Activated B cell treated with CpG ODN at 0.5 μM for 24 hours (primary cell): Measurements from ENCODE around the gene RBM25. TPM values are rescaled to one million over a fixed set of nuclear protein-coding genes. Genes with fewer than 3 reads are reported as not detected.

Experiments used
- ATAC-seq: fragments of 200-7000 bp; cut with Tn5 transposase; one replicate; pipeline ENCODE4 v1.10.0; 2021; ENCODE audit warnings: low read depth, mild to moderate bottlenecking, moderate library complexity
- CTCF ChIA-PET: fragments of 350-600 bp; sonication (Branson Sonifier 250); formaldehyde crosslinking; loops from one replicate; lab custom pipeline; 2021; ENCODE audit warnings: antibody characterized with exemption; lab: Charles Lee
- POLR2A ChIA-PET: fragments of 350-600 bp; sonication (Branson Sonifier 250); formaldehyde crosslinking; loops from one replicate; lab custom pipeline; 2021; ENCODE audit warnings: antibody characterized with exemption; lab: Charles Lee
- DNase-seq: peaks from one replicate; pipeline ENCODE4 v3.0.0; 2022
- H3K27ac Mint-ChIP-seq: one replicate; pipeline ENCODE4 v1.8.0; 2020; ENCODE audit warnings: mixed read lengths
- H3K27me3 Mint-ChIP-seq: one replicate; pipeline ENCODE4 v1.8.0; 2021; ENCODE audit warnings: mixed read lengths
- H3K36me3 Mint-ChIP-seq: one replicate; pipeline ENCODE4 v1.8.0; 2021; ENCODE audit warnings: low read depth, mixed read lengths
- H3K4me1 Mint-ChIP-seq: one replicate; pipeline ENCODE4 v1.8.0; 2021; ENCODE audit warnings: mixed read lengths
- H3K4me3 Mint-ChIP-seq: one replicate; pipeline ENCODE4 v1.8.0; 2020; ENCODE audit warnings: mild to moderate bottlenecking, mixed read lengths
- H3K9me3 Mint-ChIP-seq: one replicate; pipeline ENCODE4 v1.8.0; 2020; ENCODE audit warnings: mixed read lengths
- intact Hi-C: fragments of 100-400 bp; cut with micrococcal nuclease; formaldehyde crosslinking; loops from one replicate; pipeline ENCODE4 v1.15.1; 2024
- total RNA-seq: library from RNA; stranded (reverse); gene quantifications from 2 replicates; pipeline ENCODE4 v1.2.3, GENCODE V29; 2022
- TF ChIP-seq, protein P1 (sequence below): fragments of 200-600 bp; IDR thresholded peaks from one replicate; pipeline ENCODE4 v1.8.0; 2022; ENCODE audit warnings: antibody characterized with exemption, mild to moderate bottlenecking

Gene RBM25
- total RNA-seq, 1 donor from 2014 or later, result 123 TPM

DNA sequence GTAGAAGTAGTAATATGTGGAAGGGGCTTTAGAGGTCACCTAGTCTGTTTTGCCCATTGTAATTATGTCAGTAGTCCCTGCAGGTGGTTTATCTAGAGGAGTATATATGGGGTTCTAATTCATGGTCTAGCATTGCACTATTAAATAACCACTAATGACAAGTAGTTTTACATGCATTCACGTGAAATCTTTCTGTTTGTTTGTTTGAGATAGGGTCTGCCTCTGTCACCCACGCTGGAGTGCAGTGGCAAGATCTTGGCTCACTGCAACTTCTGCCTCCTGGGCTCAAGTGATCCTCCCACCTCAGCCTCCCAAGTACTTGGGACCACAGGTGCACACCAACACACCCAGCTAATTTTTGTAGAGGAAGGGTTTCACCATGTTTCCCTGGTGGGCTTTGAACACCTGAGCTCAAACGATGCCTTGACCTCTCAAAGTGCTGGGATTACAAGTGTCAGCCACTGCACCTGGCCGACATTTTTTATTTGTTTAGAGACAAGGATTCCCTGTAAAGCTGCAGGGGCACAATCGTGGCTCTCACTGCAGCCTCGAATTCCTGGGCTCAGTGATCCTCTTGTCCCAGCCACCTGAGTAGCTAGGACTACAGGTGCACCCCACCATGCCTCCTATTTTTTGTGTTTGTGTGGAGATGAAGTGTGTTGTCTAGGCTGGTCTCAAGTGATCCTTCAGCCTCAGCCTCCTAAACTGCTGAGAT, 66.0 kb downstream of the RBM25 start:
- ATAC-seq, result no peak
- Mint-ChIP-seq H3K4me1 (no peaks in the 10 kb centered on the region), H3K4me3 (no peak overlapping the region), H3K27ac (peak overlapping the region; percentile 41), H3K9me3 (no peaks in the 10 kb centered on the region), H3K36me3 (peaks cover 55% of the 10 kb centered on the region), H3K27me3 (no peaks in the 10 kb centered on the region)
- intact Hi-C loops, result no loop called here
- no peak for DNase-seq
- ChIA-PET CTCF (no interaction called here), POLR2A (interaction anchor here (0.7 to 1.2 kb wide), 3 partner anchors 12 to 591 kb away, joined by 5 to 6 read pairs (median 5); partner anchors contain the start of gene PSEN1)
- TF ChIP-seq, protein P1, sequence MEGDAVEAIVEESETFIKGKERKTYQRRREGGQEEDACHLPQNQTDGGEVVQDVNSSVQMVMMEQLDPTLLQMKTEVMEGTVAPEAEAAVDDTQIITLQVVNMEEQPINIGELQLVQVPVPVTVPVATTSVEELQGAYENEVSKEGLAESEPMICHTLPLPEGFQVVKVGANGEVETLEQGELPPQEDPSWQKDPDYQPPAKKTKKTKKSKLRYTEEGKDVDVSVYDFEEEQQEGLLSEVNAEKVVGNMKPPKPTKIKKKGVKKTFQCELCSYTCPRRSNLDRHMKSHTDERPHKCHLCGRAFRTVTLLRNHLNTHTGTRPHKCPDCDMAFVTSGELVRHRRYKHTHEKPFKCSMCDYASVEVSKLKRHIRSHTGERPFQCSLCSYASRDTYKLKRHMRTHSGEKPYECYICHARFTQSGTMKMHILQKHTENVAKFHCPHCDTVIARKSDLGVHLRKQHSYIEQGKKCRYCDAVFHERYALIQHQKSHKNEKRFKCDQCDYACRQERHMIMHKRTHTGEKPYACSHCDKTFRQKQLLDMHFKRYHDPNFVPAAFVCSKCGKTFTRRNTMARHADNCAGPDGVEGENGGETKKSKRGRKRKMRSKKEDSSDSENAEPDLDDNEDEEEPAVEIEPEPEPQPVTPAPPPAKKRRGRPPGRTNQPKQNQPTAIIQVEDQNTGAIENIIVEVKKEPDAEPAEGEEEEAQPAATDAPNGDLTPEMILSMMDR, result no peak

DNA sequence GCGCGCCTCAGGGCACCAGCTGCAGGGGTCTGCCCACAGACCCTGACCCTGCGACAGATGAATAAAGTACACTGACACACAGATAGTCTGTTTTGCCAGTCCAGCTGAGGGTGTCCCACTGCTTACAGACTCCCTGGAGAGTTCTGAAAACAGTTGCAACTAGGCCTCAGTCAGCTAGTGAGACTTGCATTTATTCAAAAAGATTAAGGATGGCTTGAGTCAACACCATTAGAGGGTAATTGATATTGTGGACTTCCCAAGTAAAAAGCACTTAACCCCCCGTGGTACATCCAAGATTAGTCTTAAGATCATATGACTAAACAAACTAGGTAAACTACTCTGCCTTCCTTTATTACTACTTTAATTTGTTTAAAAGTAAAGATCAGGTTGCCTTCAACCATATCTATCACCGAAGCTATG, 66.8 kb downstream of the RBM25 start:
- peak overlapping the region; percentile 12 for H3K27ac Mint-ChIP-seq

DNA sequence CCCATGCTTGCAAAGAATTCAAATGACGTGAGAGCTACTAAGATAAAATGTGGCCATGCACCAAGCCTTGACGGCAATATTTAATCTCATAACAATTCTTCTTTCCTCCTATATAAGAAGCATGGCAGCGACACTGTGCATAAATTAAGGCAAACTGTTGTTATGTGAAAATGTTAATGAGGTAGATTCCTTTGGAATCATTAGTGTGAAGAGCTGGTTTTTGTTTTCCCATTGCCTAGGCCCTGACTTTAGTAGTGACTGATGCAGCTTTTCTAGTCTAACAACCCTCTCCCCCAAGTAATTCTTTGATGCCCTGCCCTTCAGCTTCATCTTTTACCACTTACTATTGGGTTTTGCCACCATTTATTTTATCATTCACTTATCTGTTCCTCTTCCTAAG, 67.4 kb downstream of the RBM25 start:
- H3K36me3 Mint-ChIP-seq, result peaks cover 41% of the 10 kb centered on the region
- no peak for DNase-seq
- CTCF ChIA-PET, result no interaction called here
- no peaks in the 10 kb centered on the region for H3K27me3 Mint-ChIP-seq
- no peaks in the 10 kb centered on the region for H3K9me3 Mint-ChIP-seq
- intact Hi-C loops, result no loop called here
- H3K27ac Mint-ChIP-seq, result no peak overlapping the region
- POLR2A ChIA-PET, result interaction anchor here (0.6 to 1.2 kb wide), 2 partner anchors 11 to 623 kb away, joined by 5 to 7 read pairs; partner anchors contain the start of gene PSEN1
- no peak overlapping the region for H3K4me3 Mint-ChIP-seq
- TF ChIP-seq, protein P1, result no peak
- no peaks in the 10 kb centered on the region for H3K4me1 Mint-ChIP-seq
- ATAC-seq, result no peak

More for the DNA sequence above, 66.8 kb downstream of the RBM25 start:
- no peak overlapping the region for H3K4me3 Mint-ChIP-seq
- TF ChIP-seq, protein P1, result no peak
- H3K4me1 Mint-ChIP-seq, result no peaks in the 10 kb centered on the region
- H3K27me3 Mint-ChIP-seq, result no peaks in the 10 kb centered on the region
- intact Hi-C loops, result no loop called here
- DNase-seq (no peak), ATAC-seq (no peak)
- H3K36me3 Mint-ChIP-seq, result peaks cover 46% of the 10 kb centered on the region
- ChIA-PET CTCF (no interaction called here), POLR2A (interaction anchor here (1.2 kb wide), 1 partner anchor 11 kb away, joined by 5 read pairs; the partner anchor contains the start of gene PSEN1)
- H3K9me3 Mint-ChIP-seq, result no peaks in the 10 kb centered on the region

DNA sequence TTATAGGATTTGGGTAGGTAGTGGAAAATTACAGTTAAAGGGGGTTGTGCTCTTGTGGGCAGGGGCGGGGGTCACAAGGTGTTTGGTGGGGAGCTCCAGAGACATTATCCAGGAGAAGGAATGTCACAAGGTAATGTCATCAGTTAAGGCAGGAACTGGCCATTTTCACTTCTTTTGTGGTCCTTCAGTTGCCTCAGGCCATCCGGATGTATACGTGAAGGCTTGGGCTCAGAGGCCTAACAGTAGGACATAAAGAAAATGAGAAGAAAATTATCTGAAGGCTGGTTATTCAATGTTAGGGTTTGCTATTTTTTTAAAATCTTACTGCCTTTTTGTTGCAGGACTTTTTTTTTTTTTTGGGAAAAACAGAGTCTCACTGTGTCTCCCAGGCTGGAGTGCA, 75.5 kb downstream of the RBM25 start:
- CTCF ChIA-PET, result no interaction called here
- Mint-ChIP-seq H3K4me1 (peaks cover 22% of the 10 kb centered on the region), H3K27ac (no peak overlapping the region), H3K9me3 (peaks cover 8% of the 10 kb centered on the region), H3K4me3 (no peak overlapping the region), H3K27me3 (no peaks in the 10 kb centered on the region), H3K36me3 (peaks cover 12% of the 10 kb centered on the region)
- DNase-seq (no peak), ATAC-seq (no peak)
- intact Hi-C loops, result no loop called here
- POLR2A ChIA-PET, result no interaction called here
- TF ChIP-seq, protein P1, result no peak

DNA sequence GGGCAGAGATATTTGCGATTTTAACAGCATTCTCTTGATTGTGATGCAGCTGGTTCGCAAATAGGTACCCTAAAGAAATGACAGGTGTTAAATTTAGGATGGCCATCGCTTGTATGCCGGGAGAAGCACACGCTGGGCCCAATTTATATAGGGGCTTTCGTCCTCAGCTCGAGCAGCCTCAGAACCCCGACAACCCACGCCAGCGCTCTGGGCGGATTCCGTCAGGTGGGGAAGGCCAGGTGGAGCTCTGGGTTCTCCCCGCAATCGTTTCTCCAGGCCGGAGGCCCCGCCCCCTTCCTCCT, 77.7 kb downstream of the RBM25 start:
- Mint-ChIP-seq H3K4me1 (peaks cover 32% of the 10 kb centered on the region), H3K9me3 (peaks cover 8% of the 10 kb centered on the region), H3K4me3 (peak overlapping the region; percentile 95), H3K27ac (peak overlapping the region; percentile 98), H3K27me3 (no peaks in the 10 kb centered on the region), H3K36me3 (peaks cover 19% of the 10 kb centered on the region)
- TF ChIP-seq, protein P1, result no peak
- ATAC-seq, result no peak
- CTCF ChIA-PET, result no interaction called here
- intact Hi-C loops, result loop anchor here (1.0 to 5.0 kb wide), 6 partner anchors 78 to 1577 kb away; partner anchors contain the start of genes ALDH6A1, AREL1, DCAF4 and FCF1
- POLR2A ChIA-PET, result interaction anchor here (0.6 to 2.3 kb wide), 15 partner anchors 8 to 1057 kb away, joined by 3 to 47 read pairs (median 4); partner anchors contain the start of genes DCAF4, DPF3, RBM25 and ZFYVE1
- DNase-seq, result no peak
